Activated naive CD4-positive, alpha-beta T cell treated with anti-CD3 and anti-CD28 coated beads, Interleukin-2, amount 50 U/mL, for 72 hours (primary cell): ENCODE results near the gene DSTYK. TPM values are rescaled to one million over a fixed set of nuclear protein-coding genes. Genes with fewer than 3 reads are reported as not detected.
A peak's percentile ranks its signal among the peaks of the same experiment; 100 is the strongest.
"Not testable (repeated sequence)": the region's sequence is repeated elsewhere in the genome, so short reads cannot be mapped to it uniquely, and the experiment has no call there.

Experiments
- ATAC-seq, 2 donors: fragments of 150-1000 bp; cut with Tn5 transposase; 2 replicates each; pipeline ENCODE4 v1.10.0; 2021; ENCODE audit warnings: mild to moderate bottlenecking in 2 of 2, moderate library complexity in 2 of 2
- DNase-seq, 2 donors: peaks; one replicate each; pipeline ENCODE4 v3.0.0; 2021 to 2022; ENCODE audit warnings: low spot score in 2 of 2
- H3K27ac Mint-ChIP-seq, 2 donors: one replicate each; pipeline ENCODE4 v1.8.0; 2022; ENCODE audit warnings: mild to moderate bottlenecking in 2 of 2, mixed read lengths in 2 of 2
- H3K36me3 Mint-ChIP-seq, 2 donors: one replicate each; pipeline ENCODE4 v1.8.0; 2022; ENCODE audit warnings: mixed read lengths in 2 of 2
- H3K9me3 Mint-ChIP-seq, 2 donors: one replicate each; pipeline ENCODE4 v1.8.0; 2022; ENCODE audit warnings: mixed read lengths in 2 of 2
- total RNA-seq, 2 donors: library from RNA; stranded (reverse); gene quantifications; one replicate each; pipeline ENCODE4 v1.2.3, GENCODE V29; 2022

Gene DSTYK
- total RNA-seq, 2 donors from 2014 or later = 13.0 to 15.3 TPM

DNA sequence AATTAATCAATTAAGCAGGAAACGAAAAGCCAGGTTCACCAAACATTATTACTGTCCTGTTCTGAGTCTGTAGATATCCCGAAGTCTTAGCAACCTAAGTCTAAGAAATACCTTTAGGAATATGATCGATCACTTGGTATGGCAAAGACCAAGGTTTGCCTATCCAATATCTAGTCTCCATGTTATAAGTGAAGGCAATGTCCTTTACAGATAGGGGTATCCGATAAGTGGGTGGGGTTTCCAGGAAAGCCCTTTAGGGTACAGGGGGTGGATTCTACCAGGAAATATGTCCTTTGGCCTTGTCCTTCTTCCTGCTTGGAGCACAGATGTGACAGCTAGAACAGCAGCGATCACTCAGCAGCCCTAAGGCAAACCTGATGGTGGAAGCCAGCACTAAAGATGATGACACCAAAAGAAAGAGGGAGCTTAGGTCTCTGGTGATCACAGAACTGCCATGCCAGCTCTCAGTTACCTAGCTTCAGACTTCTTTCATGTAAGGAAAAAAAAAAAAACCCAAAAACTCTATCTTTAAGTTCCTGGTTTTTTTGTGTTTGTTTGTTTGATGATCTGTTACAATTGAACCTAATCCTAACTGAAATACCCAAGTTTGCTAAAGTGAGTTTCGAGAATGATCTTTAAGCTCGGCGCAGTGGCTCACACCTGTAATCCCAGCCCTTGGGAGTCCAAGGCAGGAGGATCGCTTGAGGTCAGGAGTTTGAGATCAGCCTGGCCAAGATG lies 40.8 kb downstream of the DSTYK start:
- Mint-ChIP-seq H3K36me3 (peaks cover 6 to 20% of the 10 kb centered on the region in 2 donors), H3K9me3 (no peaks in the 10 kb centered on the region), H3K27ac (no peak overlapping the region)
- no peak for DNase-seq
- ATAC-seq = no peak

DNA sequence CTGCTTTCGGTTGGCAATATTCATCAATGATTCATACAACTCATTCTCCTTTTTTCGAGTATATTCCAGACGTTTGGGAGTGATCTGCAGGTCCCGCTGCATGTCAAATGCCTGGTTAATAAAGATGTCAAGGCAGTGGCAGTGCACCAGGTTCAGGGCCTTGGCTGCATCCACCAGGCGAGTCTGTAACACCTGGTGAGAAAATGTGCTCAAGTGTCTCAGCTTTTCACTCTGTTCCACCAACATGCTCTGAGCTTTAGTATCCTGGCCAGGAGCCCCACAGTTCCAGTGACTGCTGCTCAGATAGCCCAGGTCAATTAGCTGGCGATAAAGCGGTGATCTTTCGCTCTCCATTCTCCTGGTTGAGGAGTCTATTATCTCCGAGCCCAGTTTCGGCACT lies 42.3 kb downstream of the DSTYK start:
- Mint-ChIP-seq H3K36me3 (peaks cover 6 to 20% of the 10 kb centered on the region in 2 donors), H3K9me3 (no peaks in the 10 kb centered on the region), H3K27ac (no peak overlapping the region)
- no peak for ATAC-seq
- DNase-seq = no peak

DNA sequence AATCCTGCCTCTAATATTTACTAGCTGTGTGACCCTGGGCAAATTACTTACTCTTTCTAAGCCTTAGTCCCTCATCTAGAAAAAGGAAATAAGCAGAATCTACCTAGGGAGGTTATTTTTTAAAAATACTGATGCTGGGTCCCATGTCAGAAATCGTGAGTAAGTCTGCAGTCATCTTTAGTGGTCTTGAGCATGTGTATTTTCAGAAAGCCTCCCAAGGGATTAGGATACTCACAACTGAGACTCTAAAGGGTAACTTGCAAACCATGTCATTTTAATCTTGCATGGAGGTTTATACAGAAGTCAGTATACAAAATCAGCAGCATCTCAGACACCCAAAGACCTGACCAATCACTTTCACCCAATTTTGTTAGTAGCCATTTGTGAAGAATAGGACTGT lies 43.2 kb downstream of the DSTYK start:
- Mint-ChIP-seq H3K36me3 (peaks cover 13 to 26% of the 10 kb centered on the region in 2 donors), H3K9me3 (no peaks in the 10 kb centered on the region), H3K27ac (no peak overlapping the region)
- no peak for DNase-seq
- ATAC-seq = no peak

DNA sequence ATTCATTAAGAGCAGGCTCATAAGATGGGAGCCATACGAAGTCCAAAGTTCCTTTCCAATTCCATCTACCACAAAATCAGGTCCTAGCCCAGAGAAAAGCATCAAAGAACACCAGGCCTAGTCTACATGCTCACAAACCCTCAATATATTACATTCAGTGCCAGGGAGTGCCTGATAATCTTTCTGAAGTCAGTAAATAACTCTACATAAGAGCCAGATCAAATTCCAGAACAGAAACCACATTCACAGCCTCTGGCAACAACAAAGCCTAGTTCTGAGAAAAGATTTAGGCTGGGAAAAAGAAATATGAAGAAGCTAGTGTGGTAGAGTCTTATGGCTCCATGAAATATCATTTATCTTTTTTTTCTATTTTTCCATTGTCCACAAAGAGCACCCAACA lies 49.2 kb downstream of the DSTYK start:
- DNase-seq = no peak
- Mint-ChIP-seq H3K27ac (no peak overlapping the region), H3K9me3 (peaks cover 0 to 10% of the 10 kb centered on the region in 2 donors), H3K36me3 (peaks cover 38 to 56% of the 10 kb centered on the region in 2 donors)
- ATAC-seq = no peak

DNA sequence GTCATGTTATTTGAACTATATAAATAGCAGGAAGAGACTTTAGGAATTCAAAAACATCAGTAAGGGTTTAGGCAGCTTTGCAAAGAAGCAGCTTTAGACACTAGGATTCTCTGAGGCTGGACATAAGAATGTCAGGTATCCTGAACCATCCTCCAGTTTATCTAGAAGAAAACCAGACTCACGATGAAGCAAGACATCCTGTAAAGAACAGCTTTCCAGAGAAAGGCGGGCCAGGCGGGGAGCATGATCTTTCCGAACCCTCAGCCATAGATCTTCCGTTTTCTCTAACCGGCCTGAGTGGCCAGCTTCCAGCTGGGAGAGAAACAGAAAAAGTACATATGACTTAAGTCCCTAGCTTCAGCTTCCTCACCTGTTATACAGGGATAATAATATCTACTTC lies 50.4 kb downstream of the DSTYK start:
- peaks cover 47 to 69% of the 10 kb centered on the region in 2 donors for H3K36me3 Mint-ChIP-seq
- H3K27ac Mint-ChIP-seq = no peak overlapping the region
- peaks cover 9 to 22% of the 10 kb centered on the region in 2 donors for H3K9me3 Mint-ChIP-seq
- DNase-seq (no peak), ATAC-seq (no peak)

DNA sequence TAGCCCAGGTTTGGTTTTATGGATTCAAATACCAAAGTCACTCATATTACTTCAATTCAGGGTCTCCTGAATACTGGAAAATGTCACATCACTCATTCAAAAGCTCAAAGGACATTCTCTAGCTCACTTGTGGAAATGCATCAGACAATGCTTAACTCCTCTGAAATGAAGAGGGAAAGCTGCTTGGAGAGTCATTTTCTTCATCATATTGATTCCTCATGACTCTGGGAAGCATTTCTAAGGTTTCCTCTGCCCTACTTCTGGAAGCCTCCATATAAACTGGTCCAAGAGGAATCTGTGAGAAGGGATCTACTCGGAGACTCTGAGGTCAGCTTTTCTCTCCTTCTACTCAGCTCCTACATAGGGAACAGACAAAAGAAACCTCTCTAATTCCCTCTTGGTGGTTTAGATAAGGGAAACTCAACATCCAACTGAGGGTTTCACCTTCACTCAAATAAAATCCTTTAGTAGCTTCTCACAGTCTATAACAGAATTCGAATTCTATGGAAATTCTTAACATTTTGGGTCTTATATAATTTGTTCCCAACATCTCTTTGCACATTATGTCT lies 53.4 kb downstream of the DSTYK start:
- peaks cover 9 to 23% of the 10 kb centered on the region in 2 donors for H3K9me3 Mint-ChIP-seq
- DNase-seq (no peak), ATAC-seq (no peak)
- peaks cover 52 to 83% of the 10 kb centered on the region in 2 donors for H3K36me3 Mint-ChIP-seq
- H3K27ac Mint-ChIP-seq = no peak overlapping the region

DNA sequence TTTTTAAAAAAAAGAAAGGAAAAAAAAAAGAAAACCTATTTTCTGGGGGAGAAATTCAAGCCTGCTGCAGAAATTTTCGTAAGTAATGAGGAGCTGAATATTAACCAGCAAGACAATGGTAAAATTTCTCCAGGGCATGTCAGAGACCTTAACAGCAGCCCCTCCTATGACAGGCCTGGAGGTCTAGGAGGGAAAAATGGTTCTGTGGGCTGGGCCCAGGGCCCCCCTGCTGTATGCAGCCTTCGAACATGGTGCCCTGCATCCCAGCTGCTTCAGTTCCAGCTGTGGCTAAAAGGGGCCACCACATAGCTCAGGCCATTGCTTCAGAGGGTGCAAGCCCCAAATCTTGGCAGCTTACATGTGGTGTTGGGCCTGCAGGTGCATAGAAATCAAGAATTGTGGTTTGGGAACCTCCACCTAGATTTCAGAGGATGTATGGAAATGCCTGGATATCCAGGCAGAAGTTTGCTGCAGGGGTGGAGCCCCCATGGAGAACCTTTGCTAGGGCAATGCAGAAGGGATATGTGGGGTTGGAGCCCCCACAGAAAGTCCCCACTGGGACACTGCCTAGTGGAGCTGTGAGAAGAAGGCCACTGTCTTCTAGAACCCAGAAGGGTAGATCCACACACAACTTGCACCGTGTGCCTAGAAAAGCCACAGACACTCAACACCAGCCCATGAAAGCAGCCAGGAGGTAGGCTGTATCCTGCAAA lies 55.7 kb downstream of the DSTYK start:
- H3K27ac Mint-ChIP-seq, DNase-seq, ATAC-seq: not testable (repeated sequence)
- Mint-ChIP-seq H3K9me3 (peaks cover 9 to 23% of the 10 kb centered on the region in 2 donors), H3K36me3 (peaks cover 46 to 67% of the 10 kb centered on the region in 2 donors)

DNA sequence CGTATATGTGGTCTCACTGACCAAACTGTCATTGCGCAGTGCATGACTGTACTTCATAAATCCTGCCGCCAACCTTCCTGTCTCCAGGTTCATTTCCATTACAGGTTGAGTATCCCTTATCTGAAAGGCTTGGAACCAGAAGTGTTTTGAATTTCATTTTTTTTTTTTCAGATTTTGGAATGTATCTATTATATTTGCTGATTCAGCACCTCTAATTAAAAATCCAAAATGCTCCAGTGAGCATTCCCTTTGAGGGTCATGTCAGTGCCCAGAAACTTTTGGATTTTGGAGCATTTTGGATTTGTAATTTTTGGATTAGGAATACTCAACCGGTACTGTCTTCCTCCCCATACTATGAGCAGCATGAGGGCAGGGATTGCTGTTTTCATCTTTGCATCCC lies 59.0 kb downstream of the DSTYK start:
- Mint-ChIP-seq H3K9me3 (peaks cover 9 to 15% of the 10 kb centered on the region in 2 donors), H3K27ac (no peak overlapping the region), H3K36me3 (peaks cover 26 to 35% of the 10 kb centered on the region in 2 donors)
- DNase-seq (no peak), ATAC-seq (no peak)

DNA sequence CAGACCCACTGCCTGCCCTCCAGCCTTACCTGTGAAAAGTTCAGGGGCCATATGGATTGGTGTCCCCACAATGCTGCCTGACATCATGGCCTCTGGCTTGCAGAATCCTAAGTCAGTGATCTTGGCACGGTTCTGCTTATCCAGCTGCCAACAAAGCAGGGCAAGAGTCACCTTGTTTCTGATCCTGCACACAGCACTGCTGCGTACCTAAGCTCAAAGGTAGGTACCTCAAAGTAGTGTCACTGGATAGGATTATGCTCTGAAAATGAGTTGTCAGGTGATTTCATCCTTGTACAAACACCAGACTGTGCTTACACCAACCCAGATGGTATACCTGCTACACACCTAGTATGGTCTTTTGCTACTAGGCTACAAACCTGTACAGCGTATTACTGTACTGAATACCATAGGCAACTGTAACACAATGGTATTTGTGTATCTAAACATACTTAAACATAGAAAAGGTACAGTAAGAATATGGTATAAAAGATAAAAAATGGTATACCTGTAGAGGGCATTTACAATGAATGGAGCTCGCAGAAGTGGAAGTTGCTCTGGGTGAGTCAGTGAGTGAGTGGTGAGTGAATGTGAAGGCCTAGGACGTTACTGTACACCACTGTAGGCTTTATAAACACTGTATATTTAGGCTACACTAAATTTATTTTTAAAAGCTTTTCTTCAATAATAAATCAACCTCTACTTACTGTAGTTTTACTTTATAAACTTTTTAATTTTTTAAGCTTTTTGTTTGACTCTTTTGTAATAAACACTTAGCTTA lies 60.7 kb downstream of the DSTYK start:
- Mint-ChIP-seq H3K36me3 (peaks cover 9 to 19% of the 10 kb centered on the region in 2 donors), H3K9me3 (no peaks in the 10 kb centered on the region)

DNA sequence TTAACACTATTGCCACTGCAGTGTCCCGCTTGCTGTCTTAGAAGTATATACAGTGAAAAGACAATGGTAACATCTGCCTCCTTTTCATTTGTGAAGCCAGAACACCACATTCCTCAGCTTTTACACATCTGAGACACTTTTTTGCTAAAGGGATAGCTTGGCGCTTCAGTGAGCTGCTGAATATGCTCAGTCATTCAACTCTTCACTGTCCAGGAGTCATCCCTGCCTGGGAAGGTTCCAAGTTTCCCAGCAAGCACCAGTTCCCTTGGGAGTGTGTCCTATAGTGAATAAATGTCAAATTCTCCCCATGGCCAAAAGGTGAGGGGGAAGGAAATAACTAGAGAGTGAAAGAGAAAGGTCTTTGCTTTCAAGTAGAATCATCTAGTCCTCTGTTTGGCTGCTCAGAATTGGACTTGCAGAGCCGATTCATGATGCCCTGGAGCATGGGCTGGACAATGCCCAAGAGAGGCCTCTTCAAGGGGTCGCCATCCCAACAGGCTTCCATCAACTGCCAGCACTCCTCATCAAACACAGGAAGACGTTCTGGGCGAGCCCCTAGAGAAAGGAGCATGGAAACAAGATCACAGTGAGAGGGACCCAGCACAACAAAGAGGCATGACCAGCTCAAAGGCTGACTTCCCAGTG lies 64.2 kb downstream of the DSTYK start:
- Mint-ChIP-seq H3K36me3 (no peaks in the 10 kb centered on the region), H3K27ac (peak overlapping the region in 1 of 2 donors; percentile 18), H3K9me3 (no peaks in the 10 kb centered on the region)
- ATAC-seq (no peak), DNase-seq (no peak)

More for the DNA sequence above, 60.7 kb downstream of the DSTYK start:
- ATAC-seq (no peak), DNase-seq (no peak)
- H3K27ac Mint-ChIP-seq = no peak overlapping the region

DNA sequence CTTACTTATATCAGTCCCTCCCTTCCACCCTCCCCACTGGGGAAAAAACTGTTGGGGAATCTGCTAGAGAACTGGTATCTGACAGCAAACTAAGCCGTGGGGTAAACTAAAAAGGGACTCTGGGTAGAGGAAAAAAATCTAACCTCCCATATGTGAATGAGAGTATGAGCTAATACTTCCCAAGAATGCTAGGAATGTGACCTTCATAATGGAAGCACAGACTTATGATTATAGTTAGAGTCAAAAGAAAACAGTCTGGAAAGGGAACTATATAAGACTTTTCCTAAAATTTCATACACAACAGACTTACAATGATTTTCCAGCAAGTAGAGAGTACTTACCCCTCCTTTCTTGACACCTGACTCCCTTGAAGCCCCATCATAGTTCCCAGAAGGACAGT lies 66.8 kb downstream of the DSTYK start:
- Mint-ChIP-seq H3K36me3 (no peaks in the 10 kb centered on the region), H3K27ac (no peak overlapping the region), H3K9me3 (no peaks in the 10 kb centered on the region)
- DNase-seq = no peak
- ATAC-seq = no peak

DNA sequence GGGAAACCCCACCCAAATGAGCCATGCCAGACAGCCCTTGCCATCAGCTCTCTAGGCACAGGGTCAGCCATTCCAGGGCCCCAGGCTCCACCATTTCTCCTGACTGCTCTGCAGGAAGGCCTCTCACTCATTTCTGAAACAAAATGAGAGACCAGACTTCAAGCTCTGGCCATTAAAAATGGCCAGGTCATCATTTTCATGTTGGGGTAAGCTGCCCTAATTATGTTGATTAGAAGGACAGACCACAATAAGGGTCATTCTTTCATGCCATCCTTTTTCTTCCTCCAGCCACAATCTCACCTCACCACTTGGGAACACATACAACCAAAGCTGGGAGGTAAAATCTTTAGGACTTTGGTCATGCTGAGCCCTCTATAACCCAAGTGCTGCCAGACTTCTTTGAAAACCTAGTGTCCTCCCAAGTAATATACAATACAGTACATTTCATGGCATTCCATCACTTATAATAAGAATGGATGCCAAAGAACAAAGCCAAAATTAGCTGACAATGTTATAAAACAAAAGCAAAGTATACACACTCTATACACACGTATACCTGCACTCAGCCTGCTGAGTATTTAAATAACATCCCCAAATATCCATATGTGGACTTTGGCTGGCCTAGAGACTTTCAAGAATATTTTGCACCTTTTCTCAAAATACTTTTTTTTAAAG lies 67.3 kb downstream of the DSTYK start:
- DNase-seq = no peak
- no peaks in the 10 kb centered on the region for H3K9me3 Mint-ChIP-seq
- peak overlapping the region in 1 of 2 donors; percentile 46 for H3K27ac Mint-ChIP-seq
- no peaks in the 10 kb centered on the region for H3K36me3 Mint-ChIP-seq
- no peak for ATAC-seq

DNA sequence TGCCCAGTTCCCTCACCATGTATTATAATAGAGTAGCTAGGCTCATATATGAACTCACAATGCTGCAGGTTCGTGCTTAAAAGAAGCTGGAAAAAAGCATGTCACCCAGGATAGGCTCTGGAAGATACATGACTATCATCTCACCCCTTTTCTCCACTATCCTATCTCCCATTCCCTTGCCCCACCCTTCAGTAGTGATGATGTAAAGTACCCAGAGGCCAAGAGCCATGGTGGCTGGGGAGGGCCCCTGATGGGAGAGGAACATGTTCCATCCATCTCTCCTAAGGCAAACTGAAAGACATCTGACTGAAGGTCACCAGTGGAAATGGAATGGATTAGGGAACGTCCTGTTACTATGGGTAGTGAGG lies 69.4 kb downstream of the DSTYK start:
- no peaks in the 10 kb centered on the region for H3K9me3 Mint-ChIP-seq

DNA sequence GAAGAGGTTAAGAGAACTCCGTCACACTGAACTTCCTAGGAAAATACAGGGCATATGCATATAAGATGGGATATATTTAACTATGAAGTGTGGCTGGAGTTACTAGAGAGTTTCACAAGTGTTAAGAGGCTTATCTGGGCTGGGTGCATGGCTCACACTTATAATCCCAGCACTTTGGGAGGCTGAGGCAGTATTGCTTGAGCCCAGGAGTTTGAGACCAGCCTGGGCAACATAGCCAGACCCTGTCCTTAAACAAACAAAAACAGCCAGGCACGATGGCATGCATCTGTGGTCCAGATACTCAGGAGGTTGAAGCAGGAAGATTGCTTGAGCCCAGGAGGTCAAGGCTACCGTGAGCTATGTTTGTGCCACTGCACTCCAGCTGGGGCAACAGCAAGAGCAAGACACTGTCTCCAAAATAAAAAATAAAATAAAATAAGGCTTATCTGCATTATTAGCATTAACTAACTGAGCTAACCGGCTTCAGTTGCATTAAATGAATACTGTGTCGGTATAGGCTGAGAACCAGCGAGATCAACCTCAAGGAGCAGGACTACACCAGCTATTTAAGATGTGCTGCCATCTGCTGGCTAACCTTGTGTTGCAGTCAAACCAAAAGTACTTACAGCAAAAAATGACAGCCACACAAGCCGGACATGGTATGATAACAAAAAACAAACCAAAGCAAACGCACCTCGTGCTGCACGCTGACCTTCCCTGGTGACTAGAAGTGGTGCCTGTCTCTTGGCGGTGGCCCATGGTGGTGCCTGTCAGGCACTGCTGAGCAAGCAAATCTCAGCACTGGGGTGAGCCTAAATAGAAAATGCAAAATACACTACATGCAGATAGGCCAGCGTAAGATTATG lies 70.0 kb downstream of the DSTYK start:
- ATAC-seq = peak; percentile 85 to 88
- no peaks in the 10 kb centered on the region for H3K36me3 Mint-ChIP-seq
- DNase-seq = peak in 1 of 2 donors; percentile 78
- peak overlapping the region in 1 of 2 donors; percentile 24 for H3K27ac Mint-ChIP-seq
- no peaks in the 10 kb centered on the region for H3K9me3 Mint-ChIP-seq

More for the DNA sequence above, 69.4 kb downstream of the DSTYK start:
- Mint-ChIP-seq H3K27ac (peak overlapping the region in 1 of 2 donors; percentile 24), H3K36me3 (no peaks in the 10 kb centered on the region)
- ATAC-seq = peak; percentile 15 to 25
- no peak for DNase-seq

DNA sequence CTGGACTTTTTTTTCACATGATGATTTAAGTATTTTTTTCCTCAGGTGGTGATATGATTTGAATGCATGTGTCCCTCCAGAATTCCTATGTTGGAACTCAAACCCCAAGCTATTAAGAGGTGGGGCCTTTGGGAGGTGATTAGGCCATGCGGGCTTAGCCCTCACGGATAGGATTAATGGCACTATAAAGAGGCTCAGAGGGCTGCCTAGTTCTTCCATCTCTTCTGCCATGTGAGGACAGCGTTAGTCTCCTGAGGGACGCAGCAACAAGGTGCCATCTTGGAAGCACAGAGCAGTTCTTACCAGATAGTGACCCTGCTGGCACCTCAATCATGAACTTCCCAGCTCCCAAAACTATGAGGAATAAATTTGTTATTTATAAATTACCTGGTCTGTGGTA lies 71.4 kb downstream of the DSTYK start:
- DNase-seq (no peak), ATAC-seq (no peak)
- Mint-ChIP-seq H3K27ac (no peak overlapping the region), H3K9me3 (no peaks in the 10 kb centered on the region), H3K36me3 (no peaks in the 10 kb centered on the region)
